ENCODE data around the gene TTC6. TPM values are rescaled to one million over a fixed set of nuclear protein-coding genes. Genes with fewer than 3 reads are reported as not detected.
A peak's percentile ranks its signal among the peaks of the same experiment; 100 is the strongest.

TTC6 gene
- total RNA-seq, 2 donors from 2014 or later: not detected

- no peaks in the 10 kb centered on the region for H3K36me3 ChIP-seq
- H3K4me1 ChIP-seq: peaks cover 0 to 48% of the 10 kb centered on the region in 2 donors
- peak overlapping the region in 1 of 2 donors; percentile 1 for H3K4me3 ChIP-seq
- DNase-seq (ENCODE audit: low spot score): no peak
- peaks cover 0 to 5% of the 10 kb centered on the region in 2 donors for H3K9me3 ChIP-seq
- H3K27me3 ChIP-seq: peaks cover 47 to 81% of the 10 kb centered on the region in 2 donors
- no peak overlapping the region for H3K27ac ChIP-seq
- TF ChIP-seq CTCF (IDR thresholded peaks at IDR 0.05): no peak
Measured at GRCh38 chr14:37598747-37599506, 3.5 kb downstream of the TTC6 start.

GRCh38 chr14:37599507-37600368 lies 4.3 kb downstream of the TTC6 start:
- peaks cover 0 to 40% of the 10 kb centered on the region in 2 donors for H3K4me1 ChIP-seq
- TF ChIP-seq CTCF (IDR thresholded peaks at IDR 0.05): no peak
- no peak overlapping the region for H3K27ac ChIP-seq
- H3K9me3 ChIP-seq: peaks cover 0 to 5% of the 10 kb centered on the region in 2 donors
- peak overlapping the region in 1 of 2 donors; percentile 1 for H3K4me3 ChIP-seq
- no peaks in the 10 kb centered on the region for H3K36me3 ChIP-seq
- no peak for DNase-seq (ENCODE audit: low spot score)
- H3K27me3 ChIP-seq: peaks cover 45 to 73% of the 10 kb centered on the region in 2 donors

GRCh38 chr14:37600880-37601741 lies 5.7 kb downstream of the TTC6 start:
- no peak for DNase-seq (ENCODE audit: low spot score)
- H3K9me3 ChIP-seq: peaks cover 0 to 5% of the 10 kb centered on the region in 2 donors
- H3K27me3 ChIP-seq: peaks cover 39 to 62% of the 10 kb centered on the region in 2 donors

GRCh38 chr14:37601865-37602264 lies 6.4 kb downstream of the TTC6 start:
- no peak overlapping the region for H3K27ac ChIP-seq
- peaks cover 33 to 56% of the 10 kb centered on the region in 2 donors for H3K27me3 ChIP-seq
- peaks cover 0 to 27% of the 10 kb centered on the region in 2 donors for H3K4me1 ChIP-seq
- no peak overlapping the region for H3K4me3 ChIP-seq
- TF ChIP-seq CTCF (IDR thresholded peaks at IDR 0.05): no peak
- H3K9me3 ChIP-seq: no peaks in the 10 kb centered on the region
- DNase-seq (ENCODE audit: low spot score): no peak
- no peaks in the 10 kb centered on the region for H3K36me3 ChIP-seq

More at GRCh38 chr14:37600880-37601741, 5.7 kb downstream of the TTC6 start:
- Histone ChIP-seq H3K4me3 (no peak overlapping the region), H3K4me1 (peaks cover 0 to 28% of the 10 kb centered on the region in 2 donors), H3K36me3 (no peaks in the 10 kb centered on the region), H3K27ac (no peak overlapping the region)
- no peak for TF ChIP-seq CTCF (IDR thresholded peaks at IDR 0.05)
